Adipocyte (in vitro differentiated cells): ENCODE data around the gene CREB3L4.

Experiments
- DNase-seq: peaks from one replicate; pipeline ENCODE4 v3.0.0-alpha.2; 2015; ENCODE audit warnings: low read depth
- H3K27me3 ChIP-seq: replicated peaks from 2 replicates; pipeline ENCODE4 v1.7.0; 2013; ENCODE audit warnings: mild to moderate bottlenecking, low read length, moderate library complexity; ENCODE audit not compliant: control insufficient read depth, insufficient read depth
- H3K36me3 ChIP-seq: 2 replicates; pipeline ENCODE4 v1.7.0; 2013; ENCODE audit warnings: low read length, mild to moderate bottlenecking, moderate library complexity; ENCODE audit not compliant: control insufficient read depth, insufficient read depth, severe bottlenecking
- H3K4me1 ChIP-seq: 2 replicates; pipeline ENCODE4 v1.7.0; 2013; ENCODE audit warnings: mild to moderate bottlenecking, low read length, moderate library complexity; ENCODE audit not compliant: control insufficient read depth, insufficient read depth
- H3K4me3 ChIP-seq: 2 replicates; pipeline ENCODE4 v1.7.0; 2013; ENCODE audit warnings: mild to moderate bottlenecking, low read length, moderate library complexity
- H3K9ac ChIP-seq: 2 replicates; pipeline ENCODE4 v1.7.0; 2013; ENCODE audit warnings: mild to moderate bottlenecking, low read length, moderate library complexity
- H3K9me3 ChIP-seq: 2 replicates; pipeline ENCODE4 v1.7.0; 2013; ENCODE audit warnings: mild to moderate bottlenecking, low read length, moderate library complexity; ENCODE audit not compliant: control insufficient read depth

The CREB3L4 gene, protein sequence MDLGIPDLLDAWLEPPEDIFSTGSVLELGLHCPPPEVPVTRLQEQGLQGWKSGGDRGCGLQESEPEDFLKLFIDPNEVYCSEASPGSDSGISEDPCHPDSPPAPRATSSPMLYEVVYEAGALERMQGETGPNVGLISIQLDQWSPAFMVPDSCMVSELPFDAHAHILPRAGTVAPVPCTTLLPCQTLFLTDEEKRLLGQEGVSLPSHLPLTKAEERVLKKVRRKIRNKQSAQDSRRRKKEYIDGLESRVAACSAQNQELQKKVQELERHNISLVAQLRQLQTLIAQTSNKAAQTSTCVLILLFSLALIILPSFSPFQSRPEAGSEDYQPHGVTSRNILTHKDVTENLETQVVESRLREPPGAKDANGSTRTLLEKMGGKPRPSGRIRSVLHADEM

GRCh38 chr1:153967107-153967999, at the start of gene CREB3L4:
Gene CREB3L4, plus strand, starts transcription at chr1:153967902. Its CDS starts 624 bp downstream, at chr1:153968526.
- peak; percentile 98 for DNase-seq
- Histone ChIP-seq H3K4me1 (peaks cover 28% of the 10 kb centered on the region), H3K4me3 (peak within 1 kb of the TSS; percentile 89), H3K27me3 (no peaks in the 10 kb centered on the region), H3K9me3 (no peaks in the 10 kb centered on the region), H3K9ac (peak within 1 kb of the TSS; percentile 86), H3K36me3 (no peaks in the 10 kb centered on the region)

- H3K4me1 ChIP-seq = peaks cover 29% of the 10 kb centered on the region
- peak; percentile 45 for DNase-seq
- no peaks in the 10 kb centered on the region for H3K27me3 ChIP-seq
- H3K36me3 ChIP-seq = peaks cover 4% of the 10 kb centered on the region
- peak overlapping the region; percentile 87 for H3K9ac ChIP-seq
- peak overlapping the region; percentile 85 for H3K4me3 ChIP-seq
- H3K9me3 ChIP-seq = no peaks in the 10 kb centered on the region
Observed at GRCh38 chr1:153919876-153920852, 47.5 kb upstream of the CREB3L4 start.

GRCh38 chr1:153921080-153921802, 46.5 kb upstream of the CREB3L4 start:
- Histone ChIP-seq H3K9ac (peak overlapping the region; percentile 87), H3K27me3 (no peaks in the 10 kb centered on the region), H3K4me3 (peak overlapping the region; percentile 85), H3K36me3 (no peaks in the 10 kb centered on the region), H3K9me3 (no peaks in the 10 kb centered on the region), H3K4me1 (peaks cover 29% of the 10 kb centered on the region)
- peak; percentile 9 for DNase-seq

DNA sequence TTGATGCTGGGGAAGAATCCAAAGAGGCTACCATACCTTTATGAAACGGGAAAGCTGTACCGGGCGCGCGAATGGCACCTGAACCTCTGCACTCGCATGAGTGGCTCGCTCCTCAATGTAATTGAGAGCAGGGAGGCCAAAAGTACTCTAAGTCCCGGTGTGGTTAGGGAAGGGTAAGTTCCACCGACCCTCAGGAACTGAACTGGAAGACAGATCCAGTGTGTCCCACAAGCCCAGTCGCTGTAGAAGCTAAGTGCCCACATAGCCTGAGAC, 46.0 kb upstream of the CREB3L4 start:
- Histone ChIP-seq H3K9me3 (no peaks in the 10 kb centered on the region), H3K9ac (peak overlapping the region; percentile 87), H3K4me1 (peaks cover 29% of the 10 kb centered on the region), H3K4me3 (peak overlapping the region; percentile 85), H3K27me3 (no peaks in the 10 kb centered on the region), H3K36me3 (no peaks in the 10 kb centered on the region)
- peak; percentile 41 for DNase-seq

DNA sequence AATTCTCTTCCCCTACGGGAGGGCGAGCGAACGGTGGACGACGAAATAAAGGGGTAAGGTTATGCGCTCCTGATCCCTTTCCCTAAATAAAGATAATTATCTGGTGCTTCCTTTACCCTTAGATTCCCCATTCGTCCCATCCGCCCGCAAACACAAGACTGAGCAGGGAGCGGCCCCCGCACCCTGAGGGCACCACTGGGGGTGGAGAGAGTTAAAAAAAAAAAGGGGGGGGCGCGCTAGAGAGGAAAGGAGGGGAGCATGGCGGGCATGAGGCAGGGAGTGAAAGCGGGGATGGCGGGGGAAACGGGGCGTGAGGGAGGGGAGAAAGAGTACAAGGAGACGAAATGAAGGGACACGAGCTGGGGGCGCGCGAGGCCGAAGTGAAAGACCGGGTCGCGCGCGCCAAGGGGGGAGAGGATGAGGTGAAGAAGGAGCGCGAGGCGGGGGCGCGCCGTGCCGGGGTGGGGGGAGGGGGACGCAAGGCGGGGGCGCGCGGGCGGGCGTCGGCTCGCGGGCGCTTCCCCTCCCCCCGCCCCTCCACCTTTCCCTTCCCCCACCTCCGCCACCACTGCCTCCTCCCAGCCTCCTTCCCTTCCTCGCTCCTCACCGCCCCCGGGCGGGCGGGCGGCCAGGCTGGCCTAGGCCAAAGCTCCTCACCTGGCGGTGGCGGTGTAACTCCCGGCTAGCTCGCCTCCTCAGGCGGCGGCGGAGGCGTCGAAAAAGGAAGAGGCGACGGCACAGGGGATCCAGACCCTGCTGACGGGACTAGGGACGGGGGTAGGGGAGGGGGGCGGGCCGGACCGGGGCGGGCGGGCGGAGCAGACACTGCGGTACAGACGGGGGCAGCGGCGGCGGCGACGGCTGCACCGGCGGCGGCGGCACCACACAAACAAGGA, 45.4 kb upstream of the CREB3L4 start:
- peak; percentile 62 for DNase-seq
- Histone ChIP-seq H3K36me3 (no peaks in the 10 kb centered on the region), H3K9ac (peak overlapping the region; percentile 87), H3K4me1 (peaks cover 29% of the 10 kb centered on the region), H3K27me3 (no peaks in the 10 kb centered on the region), H3K4me3 (peak overlapping the region; percentile 85), H3K9me3 (no peaks in the 10 kb centered on the region)

- DNase-seq = peak; percentile 100
Observed at GRCh38 chr1:153922972-153923925, 44.5 kb upstream of the CREB3L4 start, which contains the start of gene GATAD2B. Gene GATAD2B, minus strand, starts transcription at chr1:153922972. Its CDS starts 94,625 bp downstream, at chr1:153828347.

DNA sequence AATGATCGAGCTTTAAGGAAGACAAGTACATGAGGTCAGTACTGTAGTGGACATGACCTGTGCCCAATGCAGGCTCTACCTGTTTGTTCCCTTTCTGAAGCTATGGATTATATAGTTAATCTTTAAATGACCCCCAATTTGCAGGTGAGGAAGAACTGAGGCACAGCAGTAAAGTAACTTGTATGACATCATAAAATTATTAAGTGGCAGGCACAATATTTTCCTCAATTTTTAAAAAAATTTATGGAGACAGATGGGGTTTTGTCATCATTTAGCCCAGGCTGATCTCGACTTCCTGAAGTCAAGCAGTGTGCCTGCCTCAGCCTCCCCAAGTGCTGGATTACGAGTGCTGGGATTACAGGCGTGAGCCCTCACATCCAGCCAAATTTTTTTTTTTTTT, 41.3 kb upstream of the CREB3L4 start:
- Histone ChIP-seq H3K27me3 (no peaks in the 10 kb centered on the region), H3K4me3 (no peak overlapping the region), H3K9me3 (no peaks in the 10 kb centered on the region), H3K4me1 (peaks cover 16% of the 10 kb centered on the region), H3K9ac (no peak overlapping the region), H3K36me3 (peaks cover 5% of the 10 kb centered on the region)
- no peak for DNase-seq

More at GRCh38 chr1:153922972-153923925, 44.5 kb upstream of the CREB3L4 start, which contains the start of gene GATAD2B:
- no peaks in the 10 kb centered on the region for H3K9me3 ChIP-seq
- peak within 1 kb of the TSS; percentile 97 for H3K4me3 ChIP-seq
- H3K4me1 ChIP-seq = peaks cover 29% of the 10 kb centered on the region
- H3K9ac ChIP-seq = peak within 1 kb of the TSS; percentile 97
- H3K27me3 ChIP-seq = no peaks in the 10 kb centered on the region
- H3K36me3 ChIP-seq = no peaks in the 10 kb centered on the region

DNA sequence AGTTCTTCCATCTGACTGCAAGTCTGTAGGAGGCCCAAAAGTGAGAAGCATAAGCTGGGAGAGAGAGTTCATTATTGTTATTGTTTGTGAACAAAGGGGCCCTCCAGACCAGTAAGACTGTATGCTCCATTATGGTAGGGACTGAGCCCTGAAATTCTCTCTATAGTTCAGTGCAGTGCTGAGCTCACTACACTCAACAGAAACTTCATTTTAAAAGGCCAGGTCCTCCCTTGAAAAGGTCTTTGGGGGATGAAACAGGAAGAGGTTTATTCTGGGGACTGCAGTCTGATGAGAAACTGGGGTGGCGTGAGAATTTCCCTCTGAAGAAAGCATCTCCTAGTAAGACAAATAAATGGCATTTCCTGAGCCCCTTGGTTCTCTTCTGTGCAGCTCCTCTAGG, 39.5 kb upstream of the CREB3L4 start:
- DNase-seq = no peak
- H3K9ac ChIP-seq = no peak overlapping the region
- H3K4me1 ChIP-seq = peaks cover 12% of the 10 kb centered on the region

DNA sequence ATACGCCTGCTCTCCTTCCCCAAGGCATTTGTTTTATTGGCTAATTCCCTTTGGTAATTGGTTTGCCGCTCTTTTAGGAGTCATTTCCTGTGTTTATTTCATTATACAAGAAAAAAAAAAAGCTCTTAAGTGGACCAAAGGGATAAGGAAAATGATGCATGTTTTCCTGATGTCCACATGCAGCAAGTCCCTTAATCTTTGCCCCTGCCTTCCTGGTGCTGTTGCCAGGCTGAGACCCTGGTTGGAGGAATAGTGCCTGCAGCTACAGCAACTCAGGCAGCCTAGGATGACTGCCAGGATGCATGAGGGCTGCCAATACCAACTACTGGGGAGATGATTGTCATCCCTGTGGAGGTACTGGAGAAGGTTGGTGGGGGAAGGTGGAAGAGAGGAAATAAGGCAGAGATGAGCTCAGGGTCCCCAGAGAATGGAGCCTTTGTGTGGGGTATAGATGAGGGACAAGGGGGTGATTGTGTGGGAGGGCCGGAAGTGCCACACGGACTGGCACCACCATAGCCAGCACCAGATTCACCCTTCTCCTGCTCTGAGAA, 38.8 kb upstream of the CREB3L4 start:
- H3K9me3 ChIP-seq = no peaks in the 10 kb centered on the region
- DNase-seq = peak; percentile 8

More for the DNA sequence above, 39.5 kb upstream of the CREB3L4 start:
- no peaks in the 10 kb centered on the region for H3K9me3 ChIP-seq
- H3K4me3 ChIP-seq = no peak overlapping the region
- peaks cover 16% of the 10 kb centered on the region for H3K36me3 ChIP-seq
- no peaks in the 10 kb centered on the region for H3K27me3 ChIP-seq

More for the DNA sequence above, 38.8 kb upstream of the CREB3L4 start:
- Histone ChIP-seq H3K9ac (no peak overlapping the region), H3K4me3 (no peak overlapping the region), H3K4me1 (peaks cover 8% of the 10 kb centered on the region), H3K27me3 (no peaks in the 10 kb centered on the region), H3K36me3 (peaks cover 21% of the 10 kb centered on the region)
